Hepatocyte (in vitro differentiated cells): ENCODE measurements around the gene USP11. TPM values are rescaled to one million over a fixed set of nuclear protein-coding genes. Genes with fewer than 3 reads are reported as not detected.

Experiments used
- DNase-seq: peaks from one replicate; pipeline ENCODE4 v3.0.0-alpha.2; 2016; ENCODE audit warnings: low spot score
- H2AFZ ChIP-seq: fragments of 200-600 bp; sonication (generic); 2 replicates; pipeline ENCODE4 v1.6.0; 2016; ENCODE audit warnings: antibody characterized with exemption, mild to moderate bottlenecking
- H3K27ac ChIP-seq: fragments of 200-600 bp; sonication (generic); 2 replicates; pipeline ENCODE4 v1.5.1; 2016; ENCODE audit warnings: mild to moderate bottlenecking
- H3K27me3 ChIP-seq: fragments of 200-600 bp; sonication (generic); 2 replicates; pipeline ENCODE4 v1.6.1; 2016
- H3K36me3 ChIP-seq: fragments of 200-600 bp; sonication (generic); replicated peaks from 2 replicates; pipeline ENCODE4 v1.5.1; 2016; ENCODE audit warnings: low read depth; ENCODE audit not compliant: insufficient read depth
- H3K4me1 ChIP-seq: fragments of 200-600 bp; sonication (generic); 2 replicates; pipeline ENCODE4 v1.5.1; 2016; ENCODE audit warnings: mild to moderate bottlenecking, moderate library complexity; ENCODE audit not compliant: insufficient read depth
- H3K4me2 ChIP-seq: fragments of 200-600 bp; sonication (generic); 2 replicates; pipeline ENCODE4 v1.6.0; 2016
- H3K4me3 ChIP-seq: fragments of 200-600 bp; sonication (generic); 2 replicates; pipeline ENCODE4 v1.5.1; 2016; ENCODE audit warnings: mild to moderate bottlenecking
- H3K79me2 ChIP-seq: fragments of 200-600 bp; sonication (generic); 2 replicates; pipeline ENCODE4 v1.6.0; 2017; ENCODE audit warnings: mild to moderate bottlenecking
- H3K9me2 ChIP-seq: fragments of 200-600 bp; sonication (generic); replicated peaks from 2 replicates; pipeline ENCODE4 v1.6.0; 2017; ENCODE audit warnings: mild to moderate bottlenecking; ENCODE audit not compliant: insufficient read depth
- H3K9me3 ChIP-seq: fragments of 200-600 bp; sonication (generic); 2 replicates; pipeline ENCODE4 v1.5.1; 2016; ENCODE audit warnings: low read depth, mild to moderate bottlenecking
- H4K20me1 ChIP-seq: fragments of 200-600 bp; sonication (generic); 2 replicates; pipeline ENCODE4 v1.6.0; 2016; ENCODE audit warnings: mild to moderate bottlenecking; ENCODE audit not compliant: insufficient read depth, poor library complexity, severe bottlenecking
- EZH2 ChIP-seq: fragments of 200-600 bp; sonication (generic); IDR thresholded peaks from 2 replicates; pipeline ENCODE4 v1.6.1; 2016; ENCODE audit warnings: antibody characterized with exemption, mild to moderate bottlenecking, borderline replicate concordance
- EZH2phosphoT487 ChIP-seq: fragments of 200-600 bp; sonication (generic); IDR thresholded peaks from one replicate; pipeline ENCODE4 v1.6.1; 2018; ENCODE audit warnings: antibody characterized with exemption, mild to moderate bottlenecking, low read depth, moderate library complexity; ENCODE audit not compliant: unreplicated experiment, severe bottlenecking
- WGBS: methylation state at CpG from one replicate; pipeline ENCODE4 v1.1.6; 2016; ENCODE audit warnings: low lambda C conversion rate; ENCODE audit errors: missing lambda C conversion rate; 5-methylcytosine and 5-hydroxymethylcytosine counted together
- polyA plus RNA-seq: library from polyadenylated mRNA; unstranded; fragments of >200 nt; fragmentation: Nextera tagmentation; extraction: Ambion mirVana; gene quantifications from 2 replicates; pipeline ENCODE4 v1.2.1, GENCODE V29; 2016
- total RNA-seq: library from RNA; depleted of rRNA; stranded (reverse); fragments of >200 nt; gene quantifications from 2 replicates; pipeline ENCODE4 v1.2.3, GENCODE V29; 2014
- TF ChIP-seq, protein P1 (sequence below): fragments of 200-600 bp; sonication (generic); IDR thresholded peaks from 2 replicates; pipeline ENCODE4 v1.5.1; 2016; ENCODE audit warnings: antibody characterized with exemption, mild to moderate bottlenecking; ENCODE audit not compliant: poor library complexity

Gene USP11
- total and polyA plus RNA-seq, 2 experiments from 2014 or later, result 89.2 to 199 TPM

DNA sequence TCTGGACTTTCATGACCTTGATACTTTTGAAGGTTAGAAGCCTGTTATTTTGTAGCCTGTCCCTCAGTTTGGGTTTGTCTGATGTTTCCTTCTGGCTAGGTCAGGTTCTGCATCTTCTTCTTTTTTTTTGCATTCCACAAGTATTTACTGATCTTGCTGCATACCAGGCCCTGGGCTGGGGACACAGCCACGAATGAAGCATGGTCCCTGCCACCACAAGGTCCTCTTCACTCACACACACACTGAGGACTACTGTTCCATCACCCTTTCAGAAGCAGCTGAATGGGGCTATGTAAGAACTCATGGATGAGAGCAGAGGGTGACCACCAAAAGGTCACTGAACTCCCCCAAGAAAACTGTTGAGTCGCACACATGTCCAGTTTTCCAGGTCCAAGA, 39.2 kb downstream of the USP11 start:
- Histone ChIP-seq H3K4me1 (no peaks in the 10 kb centered on the region), H3K79me2 (no peaks in the 10 kb centered on the region), H3K27ac (no peak overlapping the region), H3K36me3 (no peaks in the 10 kb centered on the region), H3K27me3 (no peaks in the 10 kb centered on the region), H3K4me2 (no peak overlapping the region), H3K4me3 (no peak overlapping the region), H2AFZ (no peak overlapping the region), H4K20me1 (no peaks in the 10 kb centered on the region), H3K9me3 (no peaks in the 10 kb centered on the region), H3K9me2 (no peaks in the 10 kb centered on the region)
- TF ChIP-seq, protein P1, sequence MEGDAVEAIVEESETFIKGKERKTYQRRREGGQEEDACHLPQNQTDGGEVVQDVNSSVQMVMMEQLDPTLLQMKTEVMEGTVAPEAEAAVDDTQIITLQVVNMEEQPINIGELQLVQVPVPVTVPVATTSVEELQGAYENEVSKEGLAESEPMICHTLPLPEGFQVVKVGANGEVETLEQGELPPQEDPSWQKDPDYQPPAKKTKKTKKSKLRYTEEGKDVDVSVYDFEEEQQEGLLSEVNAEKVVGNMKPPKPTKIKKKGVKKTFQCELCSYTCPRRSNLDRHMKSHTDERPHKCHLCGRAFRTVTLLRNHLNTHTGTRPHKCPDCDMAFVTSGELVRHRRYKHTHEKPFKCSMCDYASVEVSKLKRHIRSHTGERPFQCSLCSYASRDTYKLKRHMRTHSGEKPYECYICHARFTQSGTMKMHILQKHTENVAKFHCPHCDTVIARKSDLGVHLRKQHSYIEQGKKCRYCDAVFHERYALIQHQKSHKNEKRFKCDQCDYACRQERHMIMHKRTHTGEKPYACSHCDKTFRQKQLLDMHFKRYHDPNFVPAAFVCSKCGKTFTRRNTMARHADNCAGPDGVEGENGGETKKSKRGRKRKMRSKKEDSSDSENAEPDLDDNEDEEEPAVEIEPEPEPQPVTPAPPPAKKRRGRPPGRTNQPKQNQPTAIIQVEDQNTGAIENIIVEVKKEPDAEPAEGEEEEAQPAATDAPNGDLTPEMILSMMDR, result no peak
- TF ChIP-seq EZH2phosphoT487 (no peak), EZH2 (no peak)
- WGBS, result 55% methylated on average over 2 of the region's 2 CpGs
- no peak for DNase-seq

GRCh38 chrX:47273011-47273730, 40.4 kb downstream of the USP11 start:
- no peaks in the 10 kb centered on the region for H3K36me3 ChIP-seq
- no peak overlapping the region for H3K4me3 ChIP-seq
- no peaks in the 10 kb centered on the region for H3K4me1 ChIP-seq
- H2AFZ ChIP-seq, result no peak overlapping the region
- H3K27ac ChIP-seq, result no peak overlapping the region
- no peaks in the 10 kb centered on the region for H4K20me1 ChIP-seq
- no peaks in the 10 kb centered on the region for H3K9me2 ChIP-seq
- no peaks in the 10 kb centered on the region for H3K9me3 ChIP-seq
- 77% methylated on average over 7 of the region's 7 CpGs for WGBS
- no peaks in the 10 kb centered on the region for H3K27me3 ChIP-seq
- no peak for TF ChIP-seq EZH2phosphoT487
- TF ChIP-seq, protein P1, result no peak
- no peak for TF ChIP-seq EZH2
- H3K4me2 ChIP-seq, result no peak overlapping the region
- no peak for DNase-seq
- H3K79me2 ChIP-seq, result no peaks in the 10 kb centered on the region

GRCh38 chrX:47278691-47279090, 45.9 kb downstream of the USP11 start:
- no peak overlapping the region for H3K27ac ChIP-seq
- H3K4me3 ChIP-seq, result no peak overlapping the region
- 78% methylated on average over 2 of the region's 2 CpGs for WGBS
- H4K20me1 ChIP-seq, result no peaks in the 10 kb centered on the region
- TF ChIP-seq EZH2phosphoT487 (no peak), EZH2 (no peak)
- TF ChIP-seq, protein P1, result no peak
- H3K79me2 ChIP-seq, result no peaks in the 10 kb centered on the region
- no peaks in the 10 kb centered on the region for H3K36me3 ChIP-seq
- no peak overlapping the region for H3K4me2 ChIP-seq
- DNase-seq, result no peak
- H2AFZ ChIP-seq, result no peak overlapping the region
- no peaks in the 10 kb centered on the region for H3K9me2 ChIP-seq
- H3K27me3 ChIP-seq, result no peaks in the 10 kb centered on the region
- no peaks in the 10 kb centered on the region for H3K4me1 ChIP-seq
- H3K9me3 ChIP-seq, result no peaks in the 10 kb centered on the region
